ENCODE results near the gene YTHDC1. TPM values are rescaled to one million over a fixed set of nuclear protein-coding genes. Genes with fewer than 3 reads are reported as not detected.

YTHDC1 gene
- total RNA-seq, 3 donors from 2014 or later (not counting 1 experiment from before 2014, with no cell fraction given): 225 to 320 (median 270) TPM

GRCh38 chr4:68375667-68376559 lies 26.0 kb upstream of the YTHDC1 start:
- peak; percentile 82 for TF ChIP-seq CTCF (IDR thresholded peaks at IDR 0.05)
- WGBS (ENCODE audit: insufficient coverage): 17% methylated on average over 15 of the region's 19 CpGs
- intact Hi-C loops (cut with micrococcal nuclease): loop anchor here (1.0 to 10.0 kb wide), 2 partner anchors 105 to 501 kb away; no protein-coding TSS in a partner anchor
- peaks cover 8 to 14% of the 10 kb centered on the region in 2 donors for H3K4me1 Mint-ChIP-seq
- no peak overlapping the region for H3K27ac ChIP-seq (ENCODE audit: low read length)
- H3K4me1 ChIP-seq (ENCODE audit: control insufficient read depth, insufficient read depth, low read length): peaks cover 9% of the 10 kb centered on the region
- peaks cover 16 to 31% of the 10 kb centered on the region in 2 donors for H3K27me3 Mint-ChIP-seq (ENCODE audit: low read depth in 2 of 2)
- H3K4me3 ChIP-seq (ENCODE audit: low read length): no peak overlapping the region
- H3K36me3 ChIP-seq (ENCODE audit: control insufficient read depth, insufficient read depth, low read length): no peaks in the 10 kb centered on the region
- H3K27ac Mint-ChIP-seq: no peak overlapping the region
- DNase-seq: peak in 1 of 2 donors; percentile 80
- no peaks in the 10 kb centered on the region for H3K27me3 ChIP-seq (ENCODE audit: control insufficient read depth, insufficient read depth, low read length)
- no peaks in the 10 kb centered on the region for H3K9me3 ChIP-seq (ENCODE audit: control insufficient read depth, insufficient read depth, low read length)
- H3K4me3 Mint-ChIP-seq: no peak overlapping the region
- no peaks in the 10 kb centered on the region for H3K36me3 Mint-ChIP-seq
- no peaks in the 10 kb centered on the region for H3K9me3 Mint-ChIP-seq
- ATAC-seq: peak; percentile 82 to 92 (median 87)

- Histone ChIP-seq H3K4me3 (ENCODE audit: low read length) (no peak overlapping the region), H3K4me1 (ENCODE audit: control insufficient read depth, insufficient read depth, low read length) (peaks cover 9% of the 10 kb centered on the region), H3K27ac (ENCODE audit: low read length) (no peak overlapping the region), H3K36me3 (ENCODE audit: control insufficient read depth, insufficient read depth, low read length) (no peaks in the 10 kb centered on the region), H3K27me3 (ENCODE audit: control insufficient read depth, insufficient read depth, low read length) (no peaks in the 10 kb centered on the region), H3K9me3 (ENCODE audit: control insufficient read depth, insufficient read depth, low read length) (no peaks in the 10 kb centered on the region)
- Mint-ChIP-seq H3K4me1 (peaks cover 8 to 14% of the 10 kb centered on the region in 2 donors), H3K9me3 (no peaks in the 10 kb centered on the region), H3K27me3 (ENCODE audit: low read depth in 2 of 2) (peaks cover 11 to 17% of the 10 kb centered on the region in 2 donors), H3K27ac (peak overlapping the region in 1 of 2 donors; percentile 61), H3K36me3 (no peaks in the 10 kb centered on the region), H3K4me3 (peak overlapping the region; percentile 57)
- WGBS (ENCODE audit: insufficient coverage): 40% methylated on average over 13 of the region's 16 CpGs
- ATAC-seq (peak; percentile 68 to 85 (median 80)), DNase-seq (peak in 1 of 2 donors; percentile 78)
- intact Hi-C loops (cut with micrococcal nuclease): loop anchor here (10.0 kb wide), 1 partner anchor 499 kb away; no protein-coding TSS in a partner anchor
- no peak for TF ChIP-seq CTCF (IDR thresholded peaks at IDR 0.05)
Observed at GRCh38 chr4:68373513-68373912, 23.6 kb upstream of the YTHDC1 start.

DNA sequence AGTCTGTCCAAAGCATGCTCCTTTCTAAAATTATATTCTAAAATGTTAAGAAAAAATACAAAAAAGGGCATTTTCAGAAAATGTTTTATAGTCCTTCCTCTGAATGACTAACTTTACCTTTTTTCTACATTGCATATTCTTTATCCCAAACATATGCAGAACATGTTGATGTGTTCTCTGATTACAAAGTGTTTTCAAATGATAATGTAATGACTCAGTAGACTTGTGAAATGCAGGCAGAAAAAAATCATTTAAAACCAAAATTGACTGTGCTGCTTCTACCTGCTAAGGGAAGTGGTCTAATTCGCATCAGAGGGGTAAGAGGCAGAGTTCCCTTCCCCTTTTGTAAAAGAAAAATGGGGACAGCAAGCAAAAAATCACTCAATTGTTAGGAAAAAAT lies 22.7 kb upstream of the YTHDC1 start:
- intact Hi-C loops (cut with micrococcal nuclease): loop anchor here (10.0 kb wide), 1 partner anchor 498 kb away; no protein-coding TSS in a partner anchor
- ATAC-seq (no peak), DNase-seq (no peak)
- no peaks in the 10 kb centered on the region for H3K9me3 Mint-ChIP-seq
- H3K36me3 ChIP-seq (ENCODE audit: control insufficient read depth, insufficient read depth, low read length): no peaks in the 10 kb centered on the region
- no peak overlapping the region for H3K27ac ChIP-seq (ENCODE audit: low read length)
- TF ChIP-seq CTCF (IDR thresholded peaks at IDR 0.05): no peak
- no peaks in the 10 kb centered on the region for H3K9me3 ChIP-seq (ENCODE audit: control insufficient read depth, insufficient read depth, low read length)
- H3K4me1 ChIP-seq (ENCODE audit: control insufficient read depth, insufficient read depth, low read length): peaks cover 9% of the 10 kb centered on the region
- no peak overlapping the region for H3K27ac Mint-ChIP-seq
- H3K4me1 Mint-ChIP-seq: peaks cover 8 to 14% of the 10 kb centered on the region in 2 donors
- 63% methylated on average over 1 of the region's 1 CpG for WGBS (ENCODE audit: insufficient coverage)
- no peak overlapping the region for H3K4me3 Mint-ChIP-seq
- peaks cover 8 to 17% of the 10 kb centered on the region in 2 donors for H3K27me3 Mint-ChIP-seq (ENCODE audit: low read depth in 2 of 2)
- no peaks in the 10 kb centered on the region for H3K36me3 Mint-ChIP-seq
- H3K27me3 ChIP-seq (ENCODE audit: control insufficient read depth, insufficient read depth, low read length): no peaks in the 10 kb centered on the region
- H3K4me3 ChIP-seq (ENCODE audit: low read length): no peak overlapping the region
